Omental fat pad (tissue), 4 donors: ENCODE results near the gene NCAM1. TPM values are rescaled to one million over a fixed set of nuclear protein-coding genes. Genes with fewer than 3 reads are reported as not detected.

ENCODE experiments used
- ATAC-seq: fragments of 150-250 bp; one replicate; pipeline ENCODE4 v1.9.1; 2016; ENCODE audit warnings: mild to moderate bottlenecking, moderate library complexity; ENCODE audit not compliant: low FRiP score
- DNase-seq: peaks from one replicate; pipeline ENCODE4 v3.0.0-alpha.2; 2019; ENCODE audit warnings: low spot score
- CTCF ChIP-seq, 3 donors: fragments of 450-650 bp; IDR thresholded peaks; one replicate each; pipeline ENCODE4 v1.5.1; 2016 to 2017; ENCODE audit warnings: antibody characterized with exemption in 3 of 3, mild to moderate bottlenecking in 3 of 3, moderate library complexity in 2 of 3
- total RNA-seq, 4 donors: library from RNA; depleted of rRNA; stranded (reverse); fragments of >200 nt; gene quantifications; one replicate each; pipeline ENCODE4 v1.1.0, GENCODE V29; 2016

NCAM1 gene
- total RNA-seq, 4 donors from 2014 or later = 3.8 to 10.9 (median 7.9) TPM

- no peak for ATAC-seq
- no peak for TF ChIP-seq CTCF (IDR thresholded peaks at IDR 0.05)
- no peak for DNase-seq
Observed at GRCh38 chr11:113019711-113020110, 58.5 kb downstream of the NCAM1 start.

GRCh38 chr11:113021111-113021510 is 59.9 kb downstream of the NCAM1 start:
- DNase-seq (no peak), ATAC-seq (no peak)
- TF ChIP-seq CTCF (IDR thresholded peaks at IDR 0.05) = no peak

GRCh38 chr11:113022262-113022661 is 61.0 kb downstream of the NCAM1 start:
- no peak for ATAC-seq
- DNase-seq = no peak
- TF ChIP-seq CTCF (IDR thresholded peaks at IDR 0.05) = no peak

GRCh38 chr11:113023228-113023627 is 62.0 kb downstream of the NCAM1 start:
- DNase-seq (no peak), ATAC-seq (no peak)
- TF ChIP-seq CTCF (IDR thresholded peaks at IDR 0.05) = no peak

- TF ChIP-seq CTCF (IDR thresholded peaks at IDR 0.05) = no peak
- DNase-seq (no peak), ATAC-seq (no peak)
Observed at GRCh38 chr11:113023986-113024385, 62.8 kb downstream of the NCAM1 start.

- ATAC-seq = peak; percentile 10
- no peak for TF ChIP-seq CTCF (IDR thresholded peaks at IDR 0.05)
- DNase-seq = no peak
Observed at GRCh38 chr11:113026778-113027177, 65.6 kb downstream of the NCAM1 start.

GRCh38 chr11:113034576-113034975 is 73.4 kb downstream of the NCAM1 start:
- ATAC-seq = no peak
- TF ChIP-seq CTCF (IDR thresholded peaks at IDR 0.05) = no peak
- DNase-seq = no peak
